NCI-H146 treated with DMSO at 0.1 percent for 48 hours (cell line): ENCODE results near the gene BST2.

Source experiments
- DNase-seq: peaks from one replicate; lab custom pipeline; 2025; ENCODE audit not compliant: unreplicated experiment; lab: John Stamatoyannopoulos, UW

The BST2 gene

GRCh38 chr19:17405250-17406045 lies at the start of gene BST2:
Gene BST2 (minus strand): TSS chr19:17405630. CDS start chr19:17405575, 55 bp downstream.
- DNase-seq = no peak

- no peak for DNase-seq
Measured at GRCh38 chr19:17454576-17455071, 49.2 kb upstream of the BST2 start.

GRCh38 chr19:17451820-17452219 lies 46.4 kb upstream of the BST2 start:
- no peak for DNase-seq

- DNase-seq = no peak
Measured at GRCh38 chr19:17450264-17451075, 45.0 kb upstream of the BST2 start.

- DNase-seq = no peak
Measured at GRCh38 chr19:17448131-17448967, 42.9 kb upstream of the BST2 start, which contains the start of gene TMEM221. Gene TMEM221 (minus strand): TSS chr19:17448668. CDS start chr19:17448462, 206 bp downstream.

- no peak for DNase-seq
Measured at GRCh38 chr19:17447704-17448130, 42.3 kb upstream of the BST2 start.

GRCh38 chr19:17445526-17446165 lies 40.2 kb upstream of the BST2 start:
- DNase-seq = no peak

GRCh38 chr19:17441241-17442021 lies 36.0 kb upstream of the BST2 start:
- DNase-seq = no peak

- no peak for DNase-seq
Measured at GRCh38 chr19:17436874-17437267, 31.4 kb upstream of the BST2 start.

- DNase-seq = no peak
Measured at GRCh38 chr19:17436094-17436873, 30.9 kb upstream of the BST2 start.

GRCh38 chr19:17435218-17435617 lies 29.8 kb upstream of the BST2 start:
- no peak for DNase-seq

GRCh38 chr19:17431417-17431816 lies 26.0 kb upstream of the BST2 start:
- no peak for DNase-seq

- DNase-seq = no peak
Measured at GRCh38 chr19:17429641-17430113, 24.2 kb upstream of the BST2 start.

GRCh38 chr19:17424743-17425365 lies 19.4 kb upstream of the BST2 start:
- no peak for DNase-seq

- no peak for DNase-seq
Measured at GRCh38 chr19:17423429-17424208, 18.2 kb upstream of the BST2 start.

- no peak for DNase-seq
Measured at GRCh38 chr19:17421942-17422341, 16.5 kb upstream of the BST2 start.

- no peak for DNase-seq
Measured at GRCh38 chr19:17420475-17420924, 15.1 kb upstream of the BST2 start.
